ENCODE data around the gene KXD1.
"Not testable (repeated sequence)": the region's sequence is repeated elsewhere in the genome, so short reads cannot be mapped to it uniquely, and the experiment has no call there.

Gene KXD1

DNA sequence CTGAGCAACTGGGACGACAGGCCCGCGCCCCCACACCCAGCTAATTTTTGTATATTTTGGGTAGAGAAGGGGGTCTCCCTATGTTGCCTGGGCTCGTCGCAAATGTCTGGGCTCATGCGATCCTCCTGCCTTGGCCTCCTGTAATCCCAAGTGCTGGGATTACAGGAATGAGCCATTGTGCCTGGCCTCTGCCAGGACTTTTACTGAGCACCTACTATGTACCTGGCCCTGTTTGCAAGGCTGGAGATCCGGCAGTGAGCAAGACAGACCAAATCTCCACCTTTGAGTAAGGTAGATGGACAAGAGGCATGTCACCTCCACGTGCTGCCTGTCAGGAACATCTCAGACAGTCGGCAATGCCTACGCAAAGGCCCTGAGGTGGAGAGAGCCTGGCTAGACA, 21.2 kb upstream of the KXD1 start:
- no peak for DNase-seq (ENCODE audit: low spot score)

DNA sequence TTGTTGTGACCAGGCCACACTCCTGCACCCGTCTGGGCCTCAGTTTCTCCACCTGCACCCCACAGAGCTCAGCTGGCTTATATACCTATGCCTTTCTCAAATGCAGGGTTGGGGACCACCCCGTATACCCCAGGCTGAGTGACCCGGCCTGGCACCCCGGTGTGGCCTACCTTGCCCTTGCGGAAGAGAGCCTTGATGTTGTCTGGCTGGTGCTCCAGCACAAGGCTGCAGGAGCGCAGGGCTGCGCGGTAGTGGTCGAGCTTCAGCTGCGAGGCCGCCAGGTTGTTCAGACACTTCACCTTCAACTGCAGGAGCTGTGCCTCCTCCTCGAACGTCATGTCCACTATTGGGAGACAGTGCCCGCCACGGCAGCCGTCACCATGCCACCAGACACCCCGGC, 20.2 kb upstream of the KXD1 start:
- no peak for DNase-seq (ENCODE audit: low spot score)

DNA sequence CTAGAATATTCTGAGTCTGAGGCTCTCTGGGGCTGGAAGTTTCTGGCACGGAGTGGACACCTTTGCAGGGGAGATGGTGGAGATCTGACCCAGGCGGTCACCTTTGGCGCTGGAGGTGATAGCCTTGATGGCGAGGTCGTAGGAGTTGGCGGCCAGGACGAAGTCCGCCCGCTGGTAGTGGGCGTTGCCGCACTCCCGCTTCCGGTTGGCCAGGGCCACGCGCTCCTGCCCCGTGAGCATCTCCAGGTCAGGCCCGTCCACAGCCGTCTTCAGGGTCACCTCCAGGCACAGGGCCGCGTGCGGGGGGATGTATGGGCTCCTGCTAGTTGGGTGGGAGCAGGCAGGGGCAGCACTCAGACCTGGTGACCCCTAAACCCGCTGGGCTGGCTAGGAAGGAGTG, 19.6 kb upstream of the KXD1 start:
- no peak for DNase-seq (ENCODE audit: low spot score)

DNA sequence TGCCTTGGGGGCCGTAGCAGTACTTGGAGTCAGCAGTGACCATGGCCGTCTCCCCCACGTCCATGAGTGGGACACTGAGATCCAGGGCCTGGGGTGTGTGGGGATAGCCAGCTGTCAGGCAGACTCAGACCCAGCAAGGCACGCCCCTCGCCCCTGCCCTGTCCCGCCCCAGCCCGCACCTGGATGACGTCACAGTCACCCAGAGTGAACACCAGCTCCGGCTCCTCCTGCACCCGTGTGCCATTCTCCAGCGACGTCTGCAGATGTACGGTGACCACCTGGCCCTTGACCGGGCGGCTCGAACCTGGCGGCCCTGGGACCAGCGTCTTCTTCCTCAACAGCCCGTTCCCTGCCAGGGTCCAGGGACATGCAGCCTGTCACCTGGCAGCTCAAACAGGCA, 18.3 kb upstream of the KXD1 start:
- no peak for DNase-seq (ENCODE audit: low spot score)

DNA sequence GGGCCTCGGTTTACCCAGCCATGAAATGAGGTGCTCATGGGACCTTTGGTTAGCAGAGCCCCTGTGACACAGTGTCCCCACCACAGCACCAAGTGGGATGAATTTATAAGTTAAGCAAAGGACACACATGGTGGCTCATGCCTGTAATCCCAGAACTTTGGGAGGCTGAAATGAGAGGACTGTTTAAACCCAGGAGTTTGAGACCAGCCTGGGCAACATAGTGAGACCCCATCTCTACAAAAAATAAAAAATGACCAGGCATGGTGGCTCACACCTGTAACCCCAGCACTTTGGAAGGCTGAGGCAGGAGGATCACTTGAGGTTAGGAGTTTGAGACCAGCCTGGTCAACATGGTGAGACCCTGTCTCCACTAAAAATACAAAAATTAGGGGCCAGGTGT, 17.5 kb upstream of the KXD1 start:
- DNase-seq (ENCODE audit: low spot score) = not testable (repeated sequence)

- no peak for DNase-seq (ENCODE audit: low spot score)
Observed at GRCh38 chr19:18541258-18541991, 16.2 kb upstream of the KXD1 start.

DNA sequence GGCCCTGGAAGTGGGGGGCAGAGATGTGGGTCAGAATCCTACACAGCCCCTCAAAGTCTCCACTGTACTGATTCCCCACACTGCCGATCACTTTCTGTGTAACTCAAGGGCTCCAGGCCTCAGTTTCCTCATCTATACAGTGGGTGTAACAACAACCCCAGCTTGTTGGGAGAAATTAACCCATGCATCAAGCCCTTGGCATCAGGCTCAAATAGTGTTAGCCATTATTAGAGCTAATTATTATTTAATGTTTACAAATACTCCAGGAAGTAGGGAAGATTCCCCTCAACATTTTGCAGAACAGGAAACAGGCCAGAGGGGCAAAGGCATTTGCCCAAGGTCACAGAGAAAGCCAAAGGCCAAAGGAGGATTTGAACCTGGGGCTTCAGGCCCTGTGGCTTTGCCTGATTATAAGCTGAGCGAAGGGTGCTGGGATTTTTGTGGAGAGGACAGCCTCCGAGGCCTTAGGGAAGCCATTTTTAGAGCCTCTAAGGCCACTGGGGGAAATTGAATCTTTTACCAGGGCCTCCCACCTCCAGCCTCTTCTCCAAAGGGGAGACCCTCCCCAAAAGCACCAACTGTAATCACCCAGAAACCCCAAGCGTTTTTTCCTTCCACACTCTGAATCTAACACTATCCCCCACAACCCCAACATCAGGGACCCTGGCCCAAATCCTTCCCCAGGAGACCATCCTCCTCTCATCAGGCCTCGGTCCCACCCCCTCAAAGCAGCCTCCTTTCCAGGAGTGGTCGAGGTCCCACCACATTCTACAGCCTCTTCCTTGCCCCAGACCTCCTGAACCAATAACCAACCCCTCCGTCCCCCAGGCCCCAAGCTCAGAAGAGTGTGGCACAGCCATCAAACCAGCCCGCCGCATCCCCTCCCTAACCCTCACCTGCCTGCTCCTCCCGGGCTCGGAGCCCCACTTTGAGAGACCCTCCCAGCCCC, 15.4 kb upstream of the KXD1 start:
- no peak for DNase-seq (ENCODE audit: low spot score)

- DNase-seq (ENCODE audit: low spot score) = peak; percentile 95
Observed at GRCh38 chr19:18542941-18543813, 14.5 kb upstream of the KXD1 start, which contains the start of gene FKBP8. Gene FKBP8 (minus strand): TSS chr19:18543573. CDS start chr19:18541970, 1,603 bp downstream.

GRCh38 chr19:18543814-18544475, 13.7 kb upstream of the KXD1 start:
- DNase-seq (ENCODE audit: low spot score) = no peak

GRCh38 chr19:18551631-18552030, 6.0 kb upstream of the KXD1 start:
- no peak for DNase-seq (ENCODE audit: low spot score)

- no peak for DNase-seq (ENCODE audit: low spot score)
Observed at GRCh38 chr19:18558202-18558555, 509 bp downstream of the KXD1 start.

GRCh38 chr19:18558604-18559003, 934 bp downstream of the KXD1 start:
- no peak for DNase-seq (ENCODE audit: low spot score)

- DNase-seq (ENCODE audit: low spot score) = no peak
Observed at GRCh38 chr19:18559685-18560084, 2.0 kb downstream of the KXD1 start.

DNA sequence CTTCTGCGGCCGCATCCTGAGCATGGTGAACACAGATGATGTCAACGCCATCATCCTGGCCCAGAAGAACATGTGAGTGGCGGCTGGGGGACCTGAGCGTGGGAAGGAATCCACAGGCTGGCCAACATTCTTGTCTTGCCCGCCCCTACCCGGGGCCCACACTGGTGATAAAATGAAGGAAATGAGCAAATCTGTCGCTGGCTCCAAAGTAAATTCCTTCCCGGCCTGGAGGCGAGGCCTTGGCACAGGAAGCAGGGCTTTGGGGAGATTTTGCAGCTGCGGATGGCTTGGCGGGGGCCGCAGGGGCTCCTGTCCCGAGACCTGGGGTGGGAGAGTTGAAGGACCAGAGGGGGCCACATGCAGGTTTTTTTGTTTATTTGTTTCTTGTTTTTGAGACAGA, 4.4 kb downstream of the KXD1 start:
- no peak for DNase-seq (ENCODE audit: low spot score)

- DNase-seq (ENCODE audit: low spot score) = no peak
Observed at GRCh38 chr19:18566953-18567352, 9.3 kb downstream of the KXD1 start.

DNA sequence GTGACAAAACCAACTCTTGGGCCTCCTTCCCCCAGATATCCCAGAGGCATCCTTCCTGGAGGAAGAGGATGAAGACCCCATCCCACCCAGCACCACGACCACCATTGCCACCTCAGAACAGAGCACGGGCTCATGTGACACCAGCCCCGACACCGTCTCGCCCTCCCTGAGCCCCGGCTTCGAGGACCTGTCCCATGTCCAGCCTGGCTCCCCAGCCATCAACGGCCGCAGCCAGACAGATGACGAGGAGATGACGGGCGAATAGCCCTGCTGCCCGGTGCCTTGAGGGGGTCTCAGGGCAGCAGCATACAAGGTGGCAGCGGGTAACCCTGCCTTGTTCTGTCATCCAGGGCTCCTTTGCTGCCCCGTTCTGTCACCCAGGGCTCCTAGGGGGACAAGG, 10.7 kb downstream of the KXD1 start:
- DNase-seq (ENCODE audit: low spot score) = no peak

DNA sequence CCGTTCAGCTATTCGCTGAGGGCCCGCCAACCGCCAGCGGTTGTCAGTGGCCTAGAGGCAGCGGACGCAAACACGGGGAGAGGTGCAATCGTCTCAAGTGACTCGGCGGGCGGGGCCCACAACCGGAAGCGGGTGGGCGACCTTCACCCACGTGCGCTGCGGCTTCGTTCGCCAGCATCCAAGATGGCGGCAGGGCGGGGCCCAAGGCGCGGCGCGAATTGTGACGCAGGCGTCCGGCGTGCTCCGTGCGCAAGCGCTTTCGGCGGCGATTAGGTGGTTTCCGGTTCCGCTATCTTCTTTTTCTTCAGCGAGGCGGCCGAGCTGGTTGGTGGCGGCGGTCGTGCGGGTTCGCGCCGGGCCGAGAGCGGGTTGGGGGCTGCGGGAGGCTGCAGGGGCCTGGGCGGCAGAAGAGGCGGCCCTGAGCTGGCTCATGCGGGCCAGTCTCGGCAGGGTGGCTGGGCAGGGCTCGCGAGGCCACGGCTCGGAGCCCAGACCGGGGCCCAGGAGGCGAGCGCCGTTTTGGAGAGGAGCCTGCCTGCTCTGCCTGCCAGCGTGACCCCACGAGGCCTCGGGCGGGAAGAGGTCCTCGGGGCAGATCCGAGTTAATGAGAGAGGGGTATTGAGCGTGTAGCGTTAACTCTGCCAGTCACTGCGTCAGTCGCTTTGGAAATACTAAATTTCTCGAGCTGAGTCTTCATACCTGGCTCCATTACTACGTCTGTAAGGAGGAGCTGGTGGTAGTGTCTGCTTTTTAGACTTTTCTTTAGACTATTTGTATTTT, 14.1 kb downstream of the KXD1 start, which contains the start of gene UBA52:
TSS of gene UBA52 (plus strand) at position 294 of the 781 bp plus-strand sequence. CDS start 1,444 bp downstream, outside the sequence.
- peak; percentile 99 for DNase-seq (ENCODE audit: low spot score)

DNA sequence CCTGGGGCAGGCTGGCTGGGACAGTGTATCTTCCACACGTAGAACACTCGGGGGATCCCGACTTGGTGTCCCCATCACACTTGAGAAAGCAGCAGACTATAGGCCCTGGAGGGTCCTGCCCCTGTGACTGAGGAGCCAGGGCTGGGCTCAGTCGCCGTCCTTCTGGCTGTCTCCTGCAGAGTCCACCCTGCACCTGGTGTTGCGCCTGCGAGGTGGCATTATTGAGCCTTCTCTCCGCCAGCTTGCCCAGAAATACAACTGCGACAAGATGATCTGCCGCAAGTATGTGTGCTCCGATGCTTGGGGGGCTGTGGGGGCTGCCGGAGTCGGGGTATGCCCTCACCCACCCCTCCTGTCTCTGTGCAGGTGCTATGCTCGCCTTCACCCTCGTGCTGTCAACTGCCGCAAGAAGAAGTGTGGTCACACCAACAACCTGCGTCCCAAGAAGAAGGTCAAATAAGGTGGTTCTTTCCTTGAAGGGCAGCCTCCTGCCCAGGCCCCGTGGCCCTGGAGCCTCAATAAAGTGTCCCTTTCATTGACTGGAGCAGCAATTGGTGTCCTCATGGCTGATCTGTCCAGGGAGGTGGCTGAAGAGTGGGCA, 17.1 kb downstream of the KXD1 start:
- DNase-seq (ENCODE audit: low spot score) = no peak

- DNase-seq (ENCODE audit: low spot score) = no peak
Observed at GRCh38 chr19:18576383-18576782, 18.7 kb downstream of the KXD1 start.

DNA sequence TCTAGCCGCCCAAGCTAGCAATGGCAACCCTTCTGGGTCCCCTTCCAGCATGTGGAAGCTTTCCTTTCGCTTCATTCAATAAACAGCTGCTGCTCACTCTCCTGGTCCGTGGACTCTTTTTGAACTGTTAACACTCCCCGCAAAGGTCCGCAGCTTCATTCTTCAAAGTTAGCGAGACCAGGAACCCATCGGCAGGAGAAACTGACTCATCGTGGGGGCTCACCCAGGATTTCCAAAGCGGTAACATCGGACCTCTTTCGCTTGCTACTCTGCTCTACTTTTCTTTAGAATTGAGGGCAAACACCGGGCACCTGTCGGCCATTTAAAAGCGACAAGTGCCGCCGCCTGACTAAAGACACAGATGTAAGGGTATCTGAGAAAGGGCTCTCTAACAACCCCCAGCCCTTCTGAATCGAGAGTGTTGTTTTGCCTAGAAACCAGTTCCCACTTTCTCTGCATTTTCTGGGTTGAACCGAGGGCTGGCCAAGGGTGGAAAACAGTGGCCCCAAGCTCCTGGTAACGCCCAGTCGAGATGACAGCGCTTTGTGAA, 19.8 kb downstream of the KXD1 start:
- no peak for DNase-seq (ENCODE audit: low spot score)
